Endothelial cell (in vitro differentiated cells): ENCODE data around the gene FAM98A. TPM values are rescaled to one million over a fixed set of nuclear protein-coding genes. Genes with fewer than 3 reads are reported as not detected.

Experiments
- DNase-seq: peaks from one replicate; pipeline ENCODE4 v3.0.0; 2021; ENCODE audit warnings: low spot score
- H3K27ac Mint-ChIP-seq: one replicate; pipeline ENCODE4 v1.8.0; 2021; ENCODE audit warnings: mixed read lengths, inconsistent platforms; ENCODE audit not compliant: unreplicated experiment
- H3K27me3 Mint-ChIP-seq: one replicate; pipeline ENCODE4 v1.8.0; 2021; ENCODE audit warnings: mild to moderate bottlenecking, moderate library complexity, mixed read lengths, inconsistent platforms; ENCODE audit not compliant: unreplicated experiment
- H3K36me3 Mint-ChIP-seq: one replicate; pipeline ENCODE4 v1.8.0; 2021; ENCODE audit warnings: mild to moderate bottlenecking, low read depth, mixed read lengths, inconsistent platforms; ENCODE audit not compliant: unreplicated experiment
- H3K4me1 Mint-ChIP-seq: one replicate; pipeline ENCODE4 v1.8.0; 2021; ENCODE audit warnings: mild to moderate bottlenecking, mixed read lengths, inconsistent platforms; ENCODE audit not compliant: unreplicated experiment
- H3K4me3 Mint-ChIP-seq: one replicate; pipeline ENCODE4 v1.8.0; 2021; ENCODE audit warnings: mild to moderate bottlenecking, mixed read lengths, inconsistent platforms; ENCODE audit not compliant: unreplicated experiment
- H3K9me3 Mint-ChIP-seq: one replicate; pipeline ENCODE4 v1.8.0; 2021; ENCODE audit warnings: mixed read lengths, inconsistent platforms; ENCODE audit not compliant: unreplicated experiment
- CTCF ChIP-seq: fragments of 200-600 bp; sonication (generic); IDR thresholded peaks from one replicate; pipeline ENCODE4 v1.5.0; 2021; ENCODE audit warnings: antibody characterized with exemption; ENCODE audit not compliant: unreplicated experiment
- total RNA-seq: library from RNA; stranded (reverse); fragmentation: NEBNext Ultra II Directional; extraction: Animal tissue kit (Norgen Biotek cat#: 25700); gene quantifications from one replicate; pipeline ENCODE4 v1.2.1, GENCODE V29; 2021; ENCODE audit not compliant: unreplicated experiment

FAM98A gene
- total RNA-seq, 1 donor from 2014 or later = 47.9 TPM

- Mint-ChIP-seq H3K9me3 (no peaks in the 10 kb centered on the region), H3K27me3 (no peaks in the 10 kb centered on the region), H3K36me3 (no peaks in the 10 kb centered on the region), H3K27ac (no peak overlapping the region), H3K4me3 (no peak overlapping the region), H3K4me1 (peaks cover 12% of the 10 kb centered on the region)
- DNase-seq = no peak
- no peak for TF ChIP-seq CTCF
Measured at GRCh38 chr2:33579227-33579626, 19.9 kb downstream of the FAM98A start.

GRCh38 chr2:33577668-33578067 lies 21.4 kb downstream of the FAM98A start:
- peaks cover 12% of the 10 kb centered on the region for H3K4me1 Mint-ChIP-seq
- no peak overlapping the region for H3K4me3 Mint-ChIP-seq
- no peaks in the 10 kb centered on the region for H3K36me3 Mint-ChIP-seq
- no peaks in the 10 kb centered on the region for H3K9me3 Mint-ChIP-seq
- H3K27ac Mint-ChIP-seq = no peak overlapping the region
- H3K27me3 Mint-ChIP-seq = no peaks in the 10 kb centered on the region
- TF ChIP-seq CTCF = no peak
- DNase-seq = no peak

DNA sequence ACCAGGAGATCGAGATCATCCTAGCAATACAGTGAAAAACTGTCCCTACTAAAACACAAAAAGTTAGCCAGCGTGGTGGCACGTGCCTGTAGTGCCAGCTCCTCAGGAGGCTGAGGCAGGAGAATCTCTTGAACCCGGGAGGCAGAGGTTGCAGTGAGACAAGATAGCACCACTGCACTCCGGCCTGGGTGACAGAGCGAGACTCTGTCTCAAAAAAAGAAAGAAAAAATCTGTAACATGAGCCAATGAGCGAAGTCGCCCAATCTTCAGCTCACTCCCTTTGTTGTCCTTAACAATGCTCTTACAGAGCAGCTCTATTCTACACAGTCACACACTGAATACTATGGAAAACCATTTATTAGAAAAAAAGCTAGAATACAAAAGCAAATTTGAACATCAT lies 22.0 kb downstream of the FAM98A start:
- peak overlapping the region; percentile 53 for H3K27ac Mint-ChIP-seq
- H3K36me3 Mint-ChIP-seq = no peaks in the 10 kb centered on the region
- TF ChIP-seq CTCF = no peak
- no peaks in the 10 kb centered on the region for H3K9me3 Mint-ChIP-seq
- H3K27me3 Mint-ChIP-seq = no peaks in the 10 kb centered on the region
- H3K4me3 Mint-ChIP-seq = no peak overlapping the region
- DNase-seq = no peak
- H3K4me1 Mint-ChIP-seq = peaks cover 8% of the 10 kb centered on the region

GRCh38 chr2:33573657-33574056 lies 25.4 kb downstream of the FAM98A start:
- peaks cover 2% of the 10 kb centered on the region for H3K27me3 Mint-ChIP-seq

GRCh38 chr2:33570681-33571080 lies 28.4 kb downstream of the FAM98A start:
- H3K4me1 Mint-ChIP-seq = no peaks in the 10 kb centered on the region
- H3K9me3 Mint-ChIP-seq = no peaks in the 10 kb centered on the region
- H3K27ac Mint-ChIP-seq = peak overlapping the region; percentile 5
- DNase-seq = no peak
- no peak for TF ChIP-seq CTCF
- no peak overlapping the region for H3K4me3 Mint-ChIP-seq
- H3K27me3 Mint-ChIP-seq = peaks cover 5% of the 10 kb centered on the region
- peaks cover 20% of the 10 kb centered on the region for H3K36me3 Mint-ChIP-seq

More at GRCh38 chr2:33573657-33574056, 25.4 kb downstream of the FAM98A start:
- H3K36me3 Mint-ChIP-seq = peaks cover 5% of the 10 kb centered on the region
- DNase-seq = no peak
- no peak for TF ChIP-seq CTCF
- H3K4me3 Mint-ChIP-seq = no peak overlapping the region
- H3K9me3 Mint-ChIP-seq = no peaks in the 10 kb centered on the region
- H3K27ac Mint-ChIP-seq = no peak overlapping the region
- peaks cover 3% of the 10 kb centered on the region for H3K4me1 Mint-ChIP-seq
